Renal pelvis (tissue), 4 donors: ENCODE measurements around the gene ZMYM3. TPM values are rescaled to one million over a fixed set of nuclear protein-coding genes. Genes with fewer than 3 reads are reported as not detected.

ENCODE experiments used
- DNase-seq: peaks from one replicate; pipeline ENCODE4 v3.0.0-alpha.2; 2013
- polyA plus RNA-seq, 3 donors: library from polyadenylated mRNA; unstranded; fragments of 120-200 nt; gene quantifications; one replicate each; pipeline ENCODE4 v1.2.1, GENCODE V29; 2013; ENCODE audit not compliant: insufficient read length in 3 of 3

ZMYM3 gene
- polyA plus RNA-seq, 3 donors, result 66.3 to 71.6 (median 66.7) TPM

- DNase-seq, result no peak
These were observed 2.9 kb upstream of the ZMYM3 start for GRCh38 chrX:71256856-71257255.

GRCh38 chrX:71256051-71256450, 2.1 kb upstream of the ZMYM3 start:
- no peak for DNase-seq

GRCh38 chrX:71253253-71254091, 468 bp downstream of the ZMYM3 start:
- peak; percentile 50 for DNase-seq

GRCh38 chrX:71252221-71252620, 1.7 kb downstream of the ZMYM3 start:
- no peak for DNase-seq

GRCh38 chrX:71251466-71251973, 2.4 kb downstream of the ZMYM3 start:
- DNase-seq, result peak; percentile 10

- peak; percentile 29 for DNase-seq
These were observed 3.1 kb downstream of the ZMYM3 start for GRCh38 chrX:71250841-71251240.

- DNase-seq, result no peak
These were observed 8.8 kb downstream of the ZMYM3 start for GRCh38 chrX:71245159-71245558.

- DNase-seq, result no peak
These were observed 9.4 kb downstream of the ZMYM3 start for GRCh38 chrX:71244359-71245128.

- no peak for DNase-seq
These were observed 12.6 kb downstream of the ZMYM3 start for GRCh38 chrX:71241301-71241700.

- DNase-seq, result no peak
These were observed 14.2 kb downstream of the ZMYM3 start for GRCh38 chrX:71239781-71240180.

GRCh38 chrX:71236836-71237235, 17.1 kb downstream of the ZMYM3 start:
- DNase-seq, result no peak

GRCh38 chrX:71235482-71235881, 18.5 kb downstream of the ZMYM3 start:
- no peak for DNase-seq

GRCh38 chrX:71228063-71228642, 25.8 kb downstream of the ZMYM3 start:
- no peak for DNase-seq

GRCh38 chrX:71227370-71228062, 26.4 kb downstream of the ZMYM3 start:
- DNase-seq, result no peak

GRCh38 chrX:71225676-71226075, 28.3 kb downstream of the ZMYM3 start:
- DNase-seq, result no peak

GRCh38 chrX:71225009-71225408, 28.9 kb downstream of the ZMYM3 start:
- no peak for DNase-seq

- DNase-seq, result no peak
These were observed 29.7 kb downstream of the ZMYM3 start for GRCh38 chrX:71224098-71224708.

GRCh38 chrX:71222929-71223328, 31.0 kb downstream of the ZMYM3 start, which contains the start of gene GJB1:
TSS of gene GJB1 (plus strand) at chrX:71223224. CDS start at chrX:71223708, 484 bp downstream.
- no peak for DNase-seq

GRCh38 chrX:71221145-71221544, 32.8 kb downstream of the ZMYM3 start:
- DNase-seq, result no peak

- DNase-seq, result no peak
These were observed 36.6 kb downstream of the ZMYM3 start for GRCh38 chrX:71217298-71217697.

GRCh38 chrX:71216485-71216884, 37.5 kb downstream of the ZMYM3 start:
- DNase-seq, result no peak
